T-helper 2 cell treated with Interferon-gamma antibody and Interleukin-4, amounts not matched to agents 5 μg/mL and 100 μg/mL, for 36 hours (primary cell): ENCODE measurements around the gene BZW1.

Experiments used
- DNase-seq: peaks from one replicate; pipeline ENCODE4 v3.0.0; 2021; ENCODE audit warnings: low spot score
- H3K27ac Mint-ChIP-seq: one replicate; pipeline ENCODE4 v1.8.0; 2021; ENCODE audit warnings: mild to moderate bottlenecking, mixed read lengths
- H3K27me3 Mint-ChIP-seq: one replicate; pipeline ENCODE4 v1.8.0; 2021; ENCODE audit warnings: low read depth, mixed read lengths
- H3K36me3 Mint-ChIP-seq: one replicate; pipeline ENCODE4 v1.8.0; 2021; ENCODE audit warnings: low read depth, mixed read lengths
- H3K4me1 Mint-ChIP-seq: one replicate; pipeline ENCODE4 v1.8.0; 2021; ENCODE audit warnings: low read depth, mixed read lengths
- H3K4me3 Mint-ChIP-seq: one replicate; pipeline ENCODE4 v1.8.0; 2022; ENCODE audit warnings: mild to moderate bottlenecking, moderate library complexity, mixed read lengths
- H3K9me3 Mint-ChIP-seq: one replicate; pipeline ENCODE4 v1.8.0; 2021; ENCODE audit warnings: mixed read lengths

The BZW1 gene

GRCh38 chr2:200861617-200862155 is 50.0 kb downstream of the BZW1 start:
- no peaks in the 10 kb centered on the region for H3K9me3 Mint-ChIP-seq
- H3K27ac Mint-ChIP-seq: peak overlapping the region; percentile 95
- peak overlapping the region; percentile 95 for H3K4me3 Mint-ChIP-seq
- peaks cover 71% of the 10 kb centered on the region for H3K36me3 Mint-ChIP-seq
- peaks cover 32% of the 10 kb centered on the region for H3K4me1 Mint-ChIP-seq
- no peak for DNase-seq
- no peaks in the 10 kb centered on the region for H3K27me3 Mint-ChIP-seq

DNA sequence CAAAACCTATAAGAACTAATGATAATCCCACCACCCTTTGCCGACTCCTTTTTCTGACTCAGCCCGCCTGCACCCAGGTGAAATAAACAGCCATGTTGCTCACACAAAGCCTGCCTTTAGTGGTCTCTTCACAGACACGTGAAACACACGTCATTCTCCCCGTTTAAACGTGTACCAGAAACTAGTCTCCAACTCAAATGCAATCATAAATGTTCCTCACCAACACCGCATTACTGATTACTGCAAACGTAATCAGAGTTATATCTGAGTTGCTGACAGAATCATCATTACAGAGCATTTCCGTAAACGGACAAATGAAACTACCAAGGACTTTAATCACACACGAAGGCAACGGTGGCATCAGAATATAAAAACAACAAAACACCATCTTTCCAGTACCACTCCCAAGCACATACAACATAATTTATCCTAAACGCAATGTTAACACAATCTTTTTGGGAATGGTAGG is 50.9 kb downstream of the BZW1 start:
- DNase-seq: peak; percentile 74
- Mint-ChIP-seq H3K27me3 (no peaks in the 10 kb centered on the region), H3K36me3 (peaks cover 65% of the 10 kb centered on the region)

DNA sequence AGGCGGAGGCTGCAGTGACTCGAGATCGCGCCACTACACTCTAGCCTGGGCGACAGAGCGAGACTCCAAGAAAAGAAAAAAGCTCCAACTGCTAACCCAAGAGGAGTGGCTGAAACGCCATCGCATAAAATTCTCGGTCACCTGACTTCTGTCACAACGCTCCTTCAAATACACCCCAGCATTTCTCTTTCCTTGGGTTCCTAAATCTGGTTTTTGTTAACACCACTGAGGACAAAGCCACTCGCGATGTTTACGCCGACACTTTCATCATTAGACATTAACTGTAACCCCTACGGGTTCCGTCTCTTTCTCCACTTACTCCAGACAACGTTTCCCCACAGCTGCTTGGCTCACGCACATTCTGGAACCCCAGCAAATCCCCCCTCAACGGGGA is 52.1 kb downstream of the BZW1 start:
- DNase-seq: no peak
- H3K36me3 Mint-ChIP-seq: peaks cover 53% of the 10 kb centered on the region
- H3K4me3 Mint-ChIP-seq: peak overlapping the region; percentile 95
- H3K4me1 Mint-ChIP-seq: peaks cover 25% of the 10 kb centered on the region
- H3K27me3 Mint-ChIP-seq: no peaks in the 10 kb centered on the region
- H3K27ac Mint-ChIP-seq: peak overlapping the region; percentile 95
- no peaks in the 10 kb centered on the region for H3K9me3 Mint-ChIP-seq

More for the DNA sequence above, 50.9 kb downstream of the BZW1 start:
- no peaks in the 10 kb centered on the region for H3K9me3 Mint-ChIP-seq
- H3K4me3 Mint-ChIP-seq: peak overlapping the region; percentile 95
- H3K27ac Mint-ChIP-seq: peak overlapping the region; percentile 95
- H3K4me1 Mint-ChIP-seq: peaks cover 29% of the 10 kb centered on the region

- H3K4me1 Mint-ChIP-seq: peaks cover 27% of the 10 kb centered on the region
- H3K27me3 Mint-ChIP-seq: no peaks in the 10 kb centered on the region
- DNase-seq: peak; percentile 94
- H3K9me3 Mint-ChIP-seq: no peaks in the 10 kb centered on the region
- H3K27ac Mint-ChIP-seq: peak within 1 kb of the TSS; percentile 95
- H3K4me3 Mint-ChIP-seq: peak within 1 kb of the TSS; percentile 95
- H3K36me3 Mint-ChIP-seq: peaks cover 52% of the 10 kb centered on the region
Measured at GRCh38 chr2:200864176-200865034, 52.7 kb downstream of the BZW1 start, which contains the start of gene CLK1. CLK1 (minus strand) TSS chr2:200864658; CDS start chr2:200861862, 2,796 bp downstream.

- H3K27ac Mint-ChIP-seq: peak overlapping the region; percentile 8
Measured at GRCh38 chr2:200869014-200869413, 57.3 kb downstream of the BZW1 start.

GRCh38 chr2:200871151-200871550 is 59.4 kb downstream of the BZW1 start:
- H3K36me3 Mint-ChIP-seq: peaks cover 45% of the 10 kb centered on the region
- H3K9me3 Mint-ChIP-seq: no peaks in the 10 kb centered on the region
- H3K4me1 Mint-ChIP-seq: peaks cover 9% of the 10 kb centered on the region
- H3K4me3 Mint-ChIP-seq: no peak overlapping the region
- no peaks in the 10 kb centered on the region for H3K27me3 Mint-ChIP-seq
- no peak for DNase-seq
- no peak overlapping the region for H3K27ac Mint-ChIP-seq

More at GRCh38 chr2:200869014-200869413, 57.3 kb downstream of the BZW1 start:
- Mint-ChIP-seq H3K9me3 (no peaks in the 10 kb centered on the region), H3K4me3 (no peak overlapping the region), H3K4me1 (peaks cover 13% of the 10 kb centered on the region), H3K36me3 (peaks cover 33% of the 10 kb centered on the region), H3K27me3 (no peaks in the 10 kb centered on the region)
- DNase-seq: no peak

- H3K27ac Mint-ChIP-seq: no peak overlapping the region
Measured at GRCh38 chr2:200873560-200873959, 61.9 kb downstream of the BZW1 start.

More at GRCh38 chr2:200873560-200873959, 61.9 kb downstream of the BZW1 start:
- no peak for DNase-seq
- H3K27me3 Mint-ChIP-seq: no peaks in the 10 kb centered on the region
- H3K4me3 Mint-ChIP-seq: no peak overlapping the region
- H3K4me1 Mint-ChIP-seq: peaks cover 12% of the 10 kb centered on the region
- H3K36me3 Mint-ChIP-seq: peaks cover 49% of the 10 kb centered on the region
- H3K9me3 Mint-ChIP-seq: no peaks in the 10 kb centered on the region
